HepG2 (cell line): ENCODE measurements around the gene MPST. TPM values are rescaled to one million over a fixed set of nuclear protein-coding genes. Genes with fewer than 3 reads are reported as not detected.

Experiments
- ATAC-seq: fragments of 200-7000 bp; cut with Tn5 transposase; 3 replicates; pipeline ENCODE4 v1.9.1; 2020; ENCODE audit warnings: mild to moderate bottlenecking, moderate library complexity
- BruUV-seq: library from RNA; stranded (reverse); fragments of 400-500 nt; replicated peaks from 2 replicates; lab custom pipeline; 2021; lab: Mats Ljungman, UMichigan
- CTCF ChIA-PET: fragments of 300-600 bp; formaldehyde crosslinking; extraction: SDS; loops from one replicate; lab custom pipeline; 2021; ENCODE audit warnings: low total read pairs, inconsistent platforms, low intra/inter-chr PET ratio; lab: Yijun Ruan, JAX
- POLR2A ChIA-PET: fragments of 350-600 bp; sonication (Branson Sonifier 250); formaldehyde crosslinking; loops from one replicate; lab custom pipeline; 2020; ENCODE audit warnings: antibody characterized with exemption, inconsistent platforms; lab: Yijun Ruan, JAX
- DNase-seq: peaks from one replicate; pipeline ENCODE4 v3.0.0-alpha.2; 2015; ENCODE audit warnings: low spot score
- FAIRE-seq: peaks from 3 replicates; lab custom pipeline; 2011; peaks lifted over from hg19 to GRCh38; lab: Jason Lieb, UNC
- H2AFZ ChIP-seq: one replicate; pipeline ENCODE4 v1.6.1; 2011; ENCODE audit warnings: low read length, inconsistent platforms
- H3K27ac ChIP-seq: fragments of 300-600 bp; 3 replicates; pipeline ENCODE4 v1.8.0; 2011; ENCODE audit warnings: mixed run types, mild to moderate bottlenecking, mixed read lengths, low read length, inconsistent platforms; ENCODE audit not compliant: insufficient read depth; ENCODE audit errors: extremely low read length
- H3K27me3 ChIP-seq, 2 experiments: fragments of 200-600 bp in 1 of 2; 2 replicates in 1 of 2; 3 replicates in 1 of 2; pipeline versions ENCODE4 v1.6.0 to v1.8.0; 2011; ENCODE audit warnings: low read length in 2 of 2, mild to moderate bottlenecking in 2 of 2, moderate library complexity in 2 of 2, inconsistent platforms in 1 of 2; ENCODE audit not compliant: insufficient read depth in 2 of 2, control insufficient read depth in 1 of 2
- H3K36me3 ChIP-seq, 2 experiments: fragments of 200-600 bp in 1 of 2; replicated peaks in 1 of 2; 2 replicates in 1 of 2; 3 replicates in 1 of 2; pipeline versions ENCODE4 v1.5.1 to v1.8.0; 2011; ENCODE audit warnings: low read length in 2 of 2, inconsistent platforms in 1 of 2; ENCODE audit not compliant: insufficient read depth in 2 of 2, control insufficient read depth in 1 of 2
- H3K4me1 ChIP-seq: 2 replicates; pipeline ENCODE4 v1.5.1; 2012; ENCODE audit warnings: low read length, inconsistent platforms; ENCODE audit not compliant: insufficient read depth
- H3K4me2 ChIP-seq: 2 replicates; pipeline ENCODE4 v1.6.0; 2011; ENCODE audit warnings: low read depth, low read length, inconsistent platforms
- H3K4me3 ChIP-seq, 3 experiments: fragments of 200-600 bp in 1 of 3; sonication (generic), shearing (Covaris generic) in 1 of 3; replicated peaks in 1 of 3; 2 replicates each; pipeline ENCODE4 v1.5.1; 2011 to 2016; ENCODE audit warnings: low read length in 3 of 3, inconsistent platforms in 2 of 3, low read depth in 2 of 3, mild to moderate bottlenecking in 2 of 3, control low read depth in 1 of 3, mixed read lengths in 1 of 3; ENCODE audit not compliant: insufficient read depth in 1 of 3
- H3K79me2 ChIP-seq: one replicate; pipeline ENCODE4 v1.6.1; 2011; ENCODE audit warnings: low read length, inconsistent platforms; ENCODE audit not compliant: insufficient read depth
- H3K9ac ChIP-seq: 2 replicates; pipeline ENCODE4 v1.6.0; 2011; ENCODE audit warnings: mild to moderate bottlenecking, low read depth, low read length, inconsistent platforms; ENCODE audit not compliant: insufficient read depth
- H3K9me3 ChIP-seq: 2 replicates; pipeline ENCODE4 v1.5.1; 2012; ENCODE audit warnings: mild to moderate bottlenecking, low read length
- H4K20me1 ChIP-seq: 2 replicates; pipeline ENCODE4 v1.6.0; 2011; ENCODE audit warnings: inconsistent platforms, mild to moderate bottlenecking, low read length, moderate library complexity; ENCODE audit not compliant: insufficient read depth
- CHD4 ChIP-seq: fragments of 200-600 bp; sonication (generic); IDR thresholded peaks from 2 replicates; pipeline ENCODE4 v1.7.0; 2017; ENCODE audit warnings: mild to moderate bottlenecking, low read length, borderline replicate concordance
- DPF2 ChIP-seq: sonication (generic); formaldehyde crosslinking; IDR thresholded peaks from 2 replicates; pipeline ENCODE4 v1.4.0; 2020; ENCODE audit warnings: mild to moderate bottlenecking, low read depth, missing genetic modification reagents, borderline replicate concordance
- KLF16 ChIP-seq, 2 experiments: sonication (generic) in 1 of 2; formaldehyde crosslinking in 1 of 2; IDR thresholded peaks; 2 replicates each; pipeline versions ENCODE4 v1.6.1 to v1.8.0; 2016 to 2023; ENCODE audit warnings: missing genetic modification reagents in 2 of 2, missing compliant biosample characterization in 1 of 2
- KMT2A ChIP-seq: sonication (generic); formaldehyde crosslinking; IDR thresholded peaks from 2 replicates; pipeline ENCODE4 v1.4.0; 2020; ENCODE audit warnings: missing genetic modification reagents
- MXD3 ChIP-seq: IDR thresholded peaks from 2 replicates; pipeline ENCODE4 v1.6.1; 2016; ENCODE audit warnings: mild to moderate bottlenecking, missing biosample characterization, missing genetic modification reagents
- RBM22 ChIP-seq: fragments of 200-400 bp; formaldehyde crosslinking; optimal IDR thresholded peaks from 2 replicates; pipeline ENCODE3; 2017; ENCODE audit warnings: mild to moderate bottlenecking, low read length, moderate library complexity
- SMC3 ChIP-seq: IDR thresholded peaks from 2 replicates; pipeline ENCODE4 v1.6.1; 2011; ENCODE audit warnings: low read length, improper control_type of control experiment
- TBX2 ChIP-seq: sonication (generic); formaldehyde crosslinking; IDR thresholded peaks from 2 replicates; pipeline ENCODE4 v1.5.0; 2020; ENCODE audit warnings: missing genetic modification reagents, mild to moderate bottlenecking, borderline replicate concordance
- ZBTB10 ChIP-seq: sonication (generic); formaldehyde crosslinking; IDR thresholded peaks from 2 replicates; pipeline ENCODE4 v1.4.0; 2020; ENCODE audit warnings: missing genetic modification reagents, borderline replicate concordance
- ZBTB42 ChIP-seq: sonication (generic); formaldehyde crosslinking; IDR thresholded peaks from 2 replicates; pipeline ENCODE4 v1.5.0; 2020; ENCODE audit warnings: mild to moderate bottlenecking, missing genetic modification reagents
- ZMYM3 ChIP-seq: sonication (generic); formaldehyde crosslinking; IDR thresholded peaks from 2 replicates; pipeline ENCODE4 v1.5.1; 2020; ENCODE audit warnings: mild to moderate bottlenecking, missing genetic modification reagents
- ZNF280D ChIP-seq: sonication (generic); formaldehyde crosslinking; IDR thresholded peaks from 2 replicates; pipeline ENCODE4 v1.5.1; 2020; ENCODE audit warnings: mild to moderate bottlenecking, missing genetic modification reagents
- ZNF460 ChIP-seq: sonication (generic); formaldehyde crosslinking; IDR thresholded peaks from 2 replicates; pipeline ENCODE4 v1.5.1; 2020; ENCODE audit warnings: missing genetic modification reagents, mild to moderate bottlenecking, borderline replicate concordance
- ZNF713 ChIP-seq: sonication (generic); formaldehyde crosslinking; IDR thresholded peaks from 2 replicates; pipeline ENCODE4 v1.4.0; 2020; ENCODE audit warnings: mild to moderate bottlenecking, missing genetic modification reagents
- WGBS: methylation state at CpG from one replicate; pipeline ENCODE4 v1.1.6; 2017; ENCODE audit warnings: low lambda C conversion rate; 5-methylcytosine and 5-hydroxymethylcytosine counted together
- in situ Hi-C: cut with HindIII; loops from 2 replicates; pipeline ENCODE4 v1.10.0; 2017; ENCODE audit warnings: low pct_unique_long_range_greater_than_20kb; ENCODE audit not compliant: extremely low pct_ligation_motif_present
- intact Hi-C: fragments of 100-400 bp; cut with micrococcal nuclease; formaldehyde crosslinking; loops from one replicate; pipeline ENCODE4 v1.10.0; 2022; ENCODE audit not compliant: unreplicated experiment
- polyA plus RNA-seq, 8 experiments: library from polyadenylated mRNA; depleted of rRNA in 3 of 8; stranded (reverse) in 7 of 8; unstranded in 1 of 8; fragments of >200 nt; fragmentation: Illumina TruSeq in 4 of 8; extraction: Trizol in 4 of 8; gene quantifications; 2 replicates each; pipeline versions ENCODE4 v1.2.1 to v1.2.3, GENCODE V29; 2011 to 2016; ENCODE audit warnings: low read depth in 4 of 8, missing spikeins in 1 of 8, mixed read lengths in 1 of 8; ENCODE audit not compliant: insufficient read depth in 1 of 8
- total RNA-seq, 5 experiments: library from RNA; depleted of rRNA; stranded (reverse); fragments of >200 nt; fragmentation: Illumina TruSeq; extraction: Trizol; gene quantifications; 2 replicates each; pipeline ENCODE4 v1.2.3, GENCODE V29; 2016; ENCODE audit warnings: low read depth in 1 of 5

The MPST gene
- total and polyA plus RNA-seq, 2 of the 13 experiments (the other 11 are each of a cell fraction or from before 2014, with no cell fraction given), result 133 to 141 TPM

- peak overlapping the region; percentile 57 for H3K4me2 ChIP-seq
- H4K20me1 ChIP-seq, result peaks cover 10% of the 10 kb centered on the region; the same call in 1 of the 2 replicates
- H3K9ac ChIP-seq, result peak overlapping the region; percentile 40
- POLR2A ChIA-PET, result interaction anchor here (3.0 to 11.6 kb wide), 2 partner anchors 9 to 23 kb away, joined by 37 to 383 read pairs; no protein-coding TSS in a partner anchor
- intact Hi-C loops, result loop anchor here (5.0 kb wide), 1 partner anchor 35 kb away; no protein-coding TSS in a partner anchor
- no TSS peak for BruUV-seq
- H3K9me3 ChIP-seq, result no peaks in the 10 kb centered on the region
- H3K27me3 ChIP-seq, result no peaks in the 10 kb centered on the region; a peak in 1 of 5 replicates
- FAIRE-seq, result peak; percentile 28
- 76% methylated on average over 12 of the region's 13 CpGs for WGBS
- no peak for DNase-seq
- H3K79me2 ChIP-seq, result peaks cover 66% of the 10 kb centered on the region
- CTCF ChIA-PET, result interaction anchor here (1.0 kb wide), 1 partner anchor 22 kb away, joined by 4 read pairs; no protein-coding TSS in a partner anchor
- peak; percentile 7; the same call in 1 of the 3 replicates for ATAC-seq
- H3K4me3 ChIP-seq, result peak overlapping the region in 2 of 3 experiments; percentile 11 to 26; a peak in 2 of 6 replicates
- H3K27ac ChIP-seq, result peak overlapping the region; percentile 54
- H3K4me1 ChIP-seq, result peaks cover 79% of the 10 kb centered on the region
- H2AFZ ChIP-seq, result no peak overlapping the region
- peaks cover 13 to 30% of the 10 kb centered on the region in 2 experiments for H3K36me3 ChIP-seq
- in situ Hi-C loops, result no loop called here
- TF ChIP-seq RBM22 (peak; percentile 72), ZBTB42 (CRISPR knock-in tag) (no peak), ZMYM3 (peak; percentile 50; the same call in 1 of the 2 replicates), SMC3 (peak; percentile 26; the same call in 1 of the 2 replicates), MXD3 (CRISPR knock-in tag) (no peak), DPF2 (no peak), ZNF460 (CRISPR knock-in tag) (peak; percentile 41; the same call in 1 of the 2 replicates), KMT2A (CRISPR knock-in tag) (no peak), KLF16 (CRISPR knock-in tag; IDR thresholded peaks at IDR 0.05) (no peak), ZNF280D (peak; percentile 53; the same call in 1 of the 2 replicates), TBX2 (CRISPR knock-in tag) (peak; percentile 50; the same call in 1 of the 2 replicates), ZNF713 (CRISPR knock-in tag) (no peak), CHD4 (no peak), ZBTB10 (peak; percentile 86; the same call in 1 of the 2 replicates)
These were observed 2.4 kb downstream of the MPST start for GRCh38 chr22:37021710-37022482.
